ENCODE measurements around the gene FOXJ3. TPM values are rescaled to one million over a fixed set of nuclear protein-coding genes. Genes with fewer than 3 reads are reported as not detected.

FOXJ3 gene
- total RNA-seq, 1 donor from 2014 or later, result 36.7 TPM

GRCh38 chr1:42144711-42145388, 190.2 kb downstream of the FOXJ3 start:
- DNase-seq (ENCODE audit: low read depth), result no peak

- no peak for DNase-seq (ENCODE audit: low read depth)
These were observed 190.9 kb downstream of the FOXJ3 start for GRCh38 chr1:42143896-42144710.

- DNase-seq (ENCODE audit: low read depth), result peak; percentile 24
These were observed 191.9 kb downstream of the FOXJ3 start for GRCh38 chr1:42142894-42143675.

GRCh38 chr1:42141978-42142377, 193.1 kb downstream of the FOXJ3 start:
- no peak for DNase-seq (ENCODE audit: low read depth)

GRCh38 chr1:42140191-42140590, 194.8 kb downstream of the FOXJ3 start:
- DNase-seq (ENCODE audit: low read depth), result no peak

- no peak for DNase-seq (ENCODE audit: low read depth)
These were observed 195.6 kb downstream of the FOXJ3 start for GRCh38 chr1:42139444-42139843.

GRCh38 chr1:42138586-42138985, 196.4 kb downstream of the FOXJ3 start:
- DNase-seq (ENCODE audit: low read depth), result no peak

GRCh38 chr1:42137766-42138165, 197.3 kb downstream of the FOXJ3 start:
- peak; percentile 76 for DNase-seq (ENCODE audit: low read depth)

- no peak for DNase-seq (ENCODE audit: low read depth)
These were observed 198.6 kb downstream of the FOXJ3 start for GRCh38 chr1:42136466-42136865.

- peak; percentile 70 for DNase-seq (ENCODE audit: low read depth)
These were observed 199.6 kb downstream of the FOXJ3 start for GRCh38 chr1:42135426-42135825.

GRCh38 chr1:42133809-42134526, 201.1 kb downstream of the FOXJ3 start:
- no peak for DNase-seq (ENCODE audit: low read depth)

GRCh38 chr1:42133390-42133789, 201.6 kb downstream of the FOXJ3 start:
- DNase-seq (ENCODE audit: low read depth), result no peak

- peak; percentile 92 for DNase-seq (ENCODE audit: low read depth)
These were observed 204.9 kb downstream of the FOXJ3 start for GRCh38 chr1:42130061-42130660.

GRCh38 chr1:42128964-42129363, 206.1 kb downstream of the FOXJ3 start:
- DNase-seq (ENCODE audit: low read depth), result no peak

- no peak for DNase-seq (ENCODE audit: low read depth)
These were observed 206.5 kb downstream of the FOXJ3 start for GRCh38 chr1:42128499-42128898.

- no peak for DNase-seq (ENCODE audit: low read depth)
These were observed 207.3 kb downstream of the FOXJ3 start for GRCh38 chr1:42127767-42128166.

Other genes starting within 250 kb of the FOXJ3 start
- not detected in 2 replicates for gene GUCA2B, start 181.8 kb downstream of the FOXJ3 start, total RNA-seq
- not detected in 2 replicates for gene GUCA2A, start 170.5 kb downstream of the FOXJ3 start, total RNA-seq
- 0.87 and 1.0 TPM in 2 replicates for gene RIMKLA, start 45.6 kb upstream of the FOXJ3 start, total RNA-seq
- 0.87 and 1.3 TPM in 2 replicates for gene ZMYND12, start 120.8 kb upstream of the FOXJ3 start, total RNA-seq
- 42.7 and 63.0 TPM in 2 replicates for gene PPCS, start 121.3 kb upstream of the FOXJ3 start, total RNA-seq
- gene CCDC30, start 128.1 kb upstream of the FOXJ3 start, total RNA-seq, result 0.52 and 5.7 TPM in 2 replicates